Measurements from ENCODE around the gene AGAP1.

The AGAP1 gene

GRCh38 chr2:235661167-235661937 is 167.5 kb downstream of the AGAP1 start:
- Histone ChIP-seq H3K4me1 (ENCODE audit: control insufficient read depth in 1 of 2, insufficient read depth in 2 of 2, low read length in 2 of 2) (peaks cover 54 to 55% of the 10 kb centered on the region in 2 donors), H3K4me3 (ENCODE audit: low read depth in 1 of 2, low read length in 2 of 2) (peak overlapping the region; percentile 29 to 31), H3K27me3 (ENCODE audit: control insufficient read depth in 1 of 2, insufficient read depth in 2 of 2, low read length in 2 of 2) (no peaks in the 10 kb centered on the region), H3K27ac (ENCODE audit: low read depth, low read length) (no peak overlapping the region), H3K36me3 (ENCODE audit: control insufficient read depth in 1 of 2, insufficient read depth in 2 of 2, low read length in 2 of 2) (no peaks in the 10 kb centered on the region), H3K9ac (ENCODE audit: low read depth in 1 of 2, low read length in 2 of 2) (peak overlapping the region in 1 of 2 donors; percentile 39), H3K9me3 (ENCODE audit: control insufficient read depth in 1 of 2, low read length in 2 of 2) (no peaks in the 10 kb centered on the region)

- Histone ChIP-seq H3K27ac (ENCODE audit: low read depth, low read length) (no peak overlapping the region), H3K27me3 (ENCODE audit: control insufficient read depth in 1 of 2, insufficient read depth in 2 of 2, low read length in 2 of 2) (no peaks in the 10 kb centered on the region), H3K9ac (ENCODE audit: low read depth in 1 of 2, low read length in 2 of 2) (no peak overlapping the region), H3K36me3 (ENCODE audit: control insufficient read depth in 1 of 2, insufficient read depth in 2 of 2, low read length in 2 of 2) (no peaks in the 10 kb centered on the region), H3K4me1 (ENCODE audit: control insufficient read depth in 1 of 2, insufficient read depth in 2 of 2, low read length in 2 of 2) (peaks cover 55 to 57% of the 10 kb centered on the region in 2 donors), H3K9me3 (ENCODE audit: control insufficient read depth in 1 of 2, low read length in 2 of 2) (no peaks in the 10 kb centered on the region), H3K4me3 (ENCODE audit: low read depth in 1 of 2, low read length in 2 of 2) (no peak overlapping the region)
Measured at GRCh38 chr2:235661952-235662351, 168.1 kb downstream of the AGAP1 start.

- H3K4me3 ChIP-seq (ENCODE audit: low read depth in 1 of 2, low read length in 2 of 2), result no peak overlapping the region
- H3K36me3 ChIP-seq (ENCODE audit: control insufficient read depth in 1 of 2, insufficient read depth in 2 of 2, low read length in 2 of 2), result no peaks in the 10 kb centered on the region
- H3K9ac ChIP-seq (ENCODE audit: low read depth in 1 of 2, low read length in 2 of 2), result no peak overlapping the region
- no peak overlapping the region for H3K27ac ChIP-seq (ENCODE audit: low read depth, low read length)
- H3K9me3 ChIP-seq (ENCODE audit: control insufficient read depth in 1 of 2, low read length in 2 of 2), result no peaks in the 10 kb centered on the region
- H3K27me3 ChIP-seq (ENCODE audit: control insufficient read depth in 1 of 2, insufficient read depth in 2 of 2, low read length in 2 of 2), result no peaks in the 10 kb centered on the region
- H3K4me1 ChIP-seq (ENCODE audit: control insufficient read depth in 1 of 2, insufficient read depth in 2 of 2, low read length in 2 of 2), result peaks cover 44 to 47% of the 10 kb centered on the region in 2 donors
Measured at GRCh38 chr2:235663875-235664274, 170.0 kb downstream of the AGAP1 start.

GRCh38 chr2:235665661-235666212 is 171.9 kb downstream of the AGAP1 start:
- Histone ChIP-seq H3K9me3 (ENCODE audit: control insufficient read depth in 1 of 2, low read length in 2 of 2) (no peaks in the 10 kb centered on the region), H3K27ac (ENCODE audit: low read depth, low read length) (no peak overlapping the region), H3K4me3 (ENCODE audit: low read depth in 1 of 2, low read length in 2 of 2) (peak overlapping the region; percentile 31 to 52), H3K27me3 (ENCODE audit: control insufficient read depth in 1 of 2, insufficient read depth in 2 of 2, low read length in 2 of 2) (no peaks in the 10 kb centered on the region), H3K36me3 (ENCODE audit: control insufficient read depth in 1 of 2, insufficient read depth in 2 of 2, low read length in 2 of 2) (no peaks in the 10 kb centered on the region), H3K4me1 (ENCODE audit: control insufficient read depth in 1 of 2, insufficient read depth in 2 of 2, low read length in 2 of 2) (peaks cover 29 to 32% of the 10 kb centered on the region in 2 donors), H3K9ac (ENCODE audit: low read depth in 1 of 2, low read length in 2 of 2) (no peak overlapping the region)

GRCh38 chr2:235666213-235666781 is 172.5 kb downstream of the AGAP1 start:
- Histone ChIP-seq H3K27me3 (ENCODE audit: control insufficient read depth in 1 of 2, insufficient read depth in 2 of 2, low read length in 2 of 2) (no peaks in the 10 kb centered on the region), H3K4me3 (ENCODE audit: low read depth in 1 of 2, low read length in 2 of 2) (peak overlapping the region; percentile 31 to 52), H3K36me3 (ENCODE audit: control insufficient read depth in 1 of 2, insufficient read depth in 2 of 2, low read length in 2 of 2) (no peaks in the 10 kb centered on the region), H3K9ac (ENCODE audit: low read depth in 1 of 2, low read length in 2 of 2) (peak overlapping the region in 1 of 2 donors; percentile 3), H3K9me3 (ENCODE audit: control insufficient read depth in 1 of 2, low read length in 2 of 2) (no peaks in the 10 kb centered on the region), H3K4me1 (ENCODE audit: control insufficient read depth in 1 of 2, insufficient read depth in 2 of 2, low read length in 2 of 2) (peaks cover 26 to 27% of the 10 kb centered on the region in 2 donors), H3K27ac (ENCODE audit: low read depth, low read length) (no peak overlapping the region)

GRCh38 chr2:235668782-235669181 is 174.9 kb downstream of the AGAP1 start:
- Histone ChIP-seq H3K9me3 (ENCODE audit: control insufficient read depth in 1 of 2, low read length in 2 of 2) (no peaks in the 10 kb centered on the region), H3K36me3 (ENCODE audit: control insufficient read depth in 1 of 2, insufficient read depth in 2 of 2, low read length in 2 of 2) (no peaks in the 10 kb centered on the region), H3K9ac (ENCODE audit: low read depth in 1 of 2, low read length in 2 of 2) (no peak overlapping the region), H3K27me3 (ENCODE audit: control insufficient read depth in 1 of 2, insufficient read depth in 2 of 2, low read length in 2 of 2) (no peaks in the 10 kb centered on the region), H3K27ac (ENCODE audit: low read depth, low read length) (no peak overlapping the region), H3K4me3 (ENCODE audit: low read depth in 1 of 2, low read length in 2 of 2) (peak overlapping the region in 1 of 2 donors; percentile 43), H3K4me1 (ENCODE audit: control insufficient read depth in 1 of 2, insufficient read depth in 2 of 2, low read length in 2 of 2) (peaks cover 20 to 21% of the 10 kb centered on the region in 2 donors)

- no peaks in the 10 kb centered on the region for H3K36me3 ChIP-seq (ENCODE audit: control insufficient read depth in 1 of 2, insufficient read depth in 2 of 2, low read length in 2 of 2)
- no peak overlapping the region for H3K9ac ChIP-seq (ENCODE audit: low read depth in 1 of 2, low read length in 2 of 2)
- no peaks in the 10 kb centered on the region for H3K9me3 ChIP-seq (ENCODE audit: control insufficient read depth in 1 of 2, low read length in 2 of 2)
- H3K4me3 ChIP-seq (ENCODE audit: low read depth in 1 of 2, low read length in 2 of 2), result peak overlapping the region in 1 of 2 donors; percentile 52
- no peaks in the 10 kb centered on the region for H3K27me3 ChIP-seq (ENCODE audit: control insufficient read depth in 1 of 2, insufficient read depth in 2 of 2, low read length in 2 of 2)
- peaks cover 26% of the 10 kb centered on the region in 2 donors for H3K4me1 ChIP-seq (ENCODE audit: control insufficient read depth in 1 of 2, insufficient read depth in 2 of 2, low read length in 2 of 2)
- H3K27ac ChIP-seq (ENCODE audit: low read depth, low read length), result no peak overlapping the region
Measured at GRCh38 chr2:235669269-235669831, 175.5 kb downstream of the AGAP1 start.

GRCh38 chr2:235669983-235670962 is 176.4 kb downstream of the AGAP1 start:
- Histone ChIP-seq H3K36me3 (ENCODE audit: control insufficient read depth in 1 of 2, insufficient read depth in 2 of 2, low read length in 2 of 2) (no peaks in the 10 kb centered on the region), H3K4me3 (ENCODE audit: low read depth in 1 of 2, low read length in 2 of 2) (peak overlapping the region; percentile 53 to 57), H3K9ac (ENCODE audit: low read depth in 1 of 2, low read length in 2 of 2) (peak overlapping the region in 1 of 2 donors; percentile 38), H3K4me1 (ENCODE audit: control insufficient read depth in 1 of 2, insufficient read depth in 2 of 2, low read length in 2 of 2) (peaks cover 25 to 29% of the 10 kb centered on the region in 2 donors), H3K9me3 (ENCODE audit: control insufficient read depth in 1 of 2, low read length in 2 of 2) (no peaks in the 10 kb centered on the region), H3K27me3 (ENCODE audit: control insufficient read depth in 1 of 2, insufficient read depth in 2 of 2, low read length in 2 of 2) (no peaks in the 10 kb centered on the region), H3K27ac (ENCODE audit: low read depth, low read length) (no peak overlapping the region)

- Histone ChIP-seq H3K9ac (ENCODE audit: low read depth in 1 of 2, low read length in 2 of 2) (no peak overlapping the region), H3K4me3 (ENCODE audit: low read depth in 1 of 2, low read length in 2 of 2) (peak overlapping the region; percentile 17 to 57), H3K36me3 (ENCODE audit: control insufficient read depth in 1 of 2, insufficient read depth in 2 of 2, low read length in 2 of 2) (no peaks in the 10 kb centered on the region), H3K27me3 (ENCODE audit: control insufficient read depth in 1 of 2, insufficient read depth in 2 of 2, low read length in 2 of 2) (no peaks in the 10 kb centered on the region), H3K9me3 (ENCODE audit: control insufficient read depth in 1 of 2, low read length in 2 of 2) (no peaks in the 10 kb centered on the region), H3K4me1 (ENCODE audit: control insufficient read depth in 1 of 2, insufficient read depth in 2 of 2, low read length in 2 of 2) (peaks cover 22 to 29% of the 10 kb centered on the region in 2 donors), H3K27ac (ENCODE audit: low read depth, low read length) (no peak overlapping the region)
Measured at GRCh38 chr2:235670974-235671787, 177.3 kb downstream of the AGAP1 start.

All from duodenal mucosa (tissue), 2 donors.